Fibroblast of skin of left quadriceps (primary cell): ENCODE data around the gene PAX2.

Source experiments
- DNase-seq, 2 experiments: peaks; one replicate each; pipeline ENCODE4 v3.0.0-alpha.2; 2013; ENCODE audit warnings: low read depth in 2 of 2

PAX2 gene

DNA sequence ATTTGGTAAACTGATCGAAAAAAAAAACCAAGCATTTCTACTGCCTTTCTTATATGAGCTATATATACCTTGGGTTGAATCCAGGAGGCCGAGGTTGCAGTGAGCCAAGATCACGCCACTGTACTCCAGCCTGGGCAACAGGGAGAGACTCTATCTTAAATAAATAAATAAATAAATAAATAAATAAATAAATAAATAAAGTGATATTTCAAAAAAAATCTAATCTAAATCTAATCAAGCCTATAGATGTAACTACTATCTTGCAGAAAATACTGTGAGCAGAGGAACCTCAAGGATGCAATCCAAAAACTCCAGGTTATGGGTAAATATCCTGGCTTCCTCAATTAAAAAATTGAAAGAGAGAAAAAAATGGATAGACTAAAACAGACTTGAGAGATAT is 96.1 kb downstream of the PAX2 start:
- DNase-seq = no peak

DNA sequence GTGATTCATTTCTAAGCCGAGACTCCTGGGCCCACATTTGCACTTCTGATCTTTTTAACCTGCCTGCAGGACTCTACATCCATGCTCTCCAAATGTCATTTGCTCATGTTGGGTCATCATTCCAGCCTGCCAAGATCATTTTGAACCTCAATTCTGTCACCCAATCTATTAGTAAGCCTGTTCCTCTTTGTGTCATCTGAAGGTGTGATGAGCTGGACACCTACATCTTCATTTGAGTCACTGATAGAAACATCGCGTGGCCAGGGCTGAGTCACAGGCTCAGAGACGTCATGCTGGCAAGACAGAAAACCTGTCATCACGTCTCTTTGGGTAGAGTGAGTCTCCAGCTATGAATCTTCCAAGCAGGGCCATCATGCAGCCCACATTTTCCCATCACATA is 102.1 kb downstream of the PAX2 start:
- no peak for DNase-seq

DNA sequence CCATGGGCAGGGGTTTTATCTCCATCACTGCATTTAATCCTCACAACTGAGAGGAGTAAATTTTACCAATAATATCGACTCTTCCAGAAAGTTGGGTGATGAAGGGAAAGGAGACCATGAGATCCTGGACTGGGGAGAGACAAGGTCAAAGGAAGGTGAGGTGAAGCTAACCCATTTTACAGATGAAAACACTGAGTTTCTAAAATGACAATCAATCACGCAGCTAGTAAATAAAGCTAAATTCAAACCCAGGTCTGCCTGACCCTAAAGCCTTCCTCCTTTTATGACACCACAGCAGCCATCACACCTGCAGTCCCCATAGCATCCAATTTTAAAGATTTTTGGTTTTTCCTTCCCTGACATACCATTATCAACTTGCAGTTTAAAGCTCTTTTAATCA is 103.4 kb downstream of the PAX2 start:
- no peak for DNase-seq

GRCh38 chr10:100858261-100858660 is 112.9 kb downstream of the PAX2 start:
- DNase-seq = no peak

- DNase-seq = no peak
These were observed 113.5 kb downstream of the PAX2 start for GRCh38 chr10:100858747-100859483.

DNA sequence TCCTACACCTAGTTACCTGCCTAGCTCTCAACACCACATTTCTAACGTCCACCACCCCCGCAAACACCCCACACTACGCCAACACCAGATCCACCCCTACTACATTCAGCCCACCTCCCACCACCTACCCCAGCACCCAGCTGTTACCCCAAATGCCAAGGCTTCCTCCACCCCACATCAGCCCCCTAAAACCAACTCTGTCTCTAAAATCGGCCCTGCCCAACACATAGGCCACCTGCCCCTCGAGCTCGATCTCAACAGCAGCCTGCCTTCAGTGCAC is 114.0 kb downstream of the PAX2 start:
- DNase-seq = no peak

DNA sequence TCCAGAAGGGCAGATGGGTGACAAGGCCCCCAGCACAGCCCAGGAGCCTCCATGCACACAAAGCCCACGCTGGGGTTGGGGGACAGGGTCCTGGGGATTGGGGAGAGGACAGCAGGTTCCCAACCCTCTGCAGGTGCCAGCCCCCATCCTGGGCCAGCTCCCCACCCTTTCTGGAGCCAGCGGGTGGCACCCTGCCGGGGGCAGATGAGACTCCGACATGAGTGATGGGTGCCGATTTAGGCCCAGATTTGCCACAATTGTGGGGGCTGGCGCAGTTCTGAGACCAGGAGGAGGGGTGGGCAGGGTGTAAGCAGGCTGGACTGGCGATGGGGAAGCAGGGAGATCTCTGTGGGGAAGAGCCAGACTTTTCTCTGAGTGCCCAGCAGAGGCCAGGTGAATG is 118.1 kb downstream of the PAX2 start:
- DNase-seq = no peak

DNA sequence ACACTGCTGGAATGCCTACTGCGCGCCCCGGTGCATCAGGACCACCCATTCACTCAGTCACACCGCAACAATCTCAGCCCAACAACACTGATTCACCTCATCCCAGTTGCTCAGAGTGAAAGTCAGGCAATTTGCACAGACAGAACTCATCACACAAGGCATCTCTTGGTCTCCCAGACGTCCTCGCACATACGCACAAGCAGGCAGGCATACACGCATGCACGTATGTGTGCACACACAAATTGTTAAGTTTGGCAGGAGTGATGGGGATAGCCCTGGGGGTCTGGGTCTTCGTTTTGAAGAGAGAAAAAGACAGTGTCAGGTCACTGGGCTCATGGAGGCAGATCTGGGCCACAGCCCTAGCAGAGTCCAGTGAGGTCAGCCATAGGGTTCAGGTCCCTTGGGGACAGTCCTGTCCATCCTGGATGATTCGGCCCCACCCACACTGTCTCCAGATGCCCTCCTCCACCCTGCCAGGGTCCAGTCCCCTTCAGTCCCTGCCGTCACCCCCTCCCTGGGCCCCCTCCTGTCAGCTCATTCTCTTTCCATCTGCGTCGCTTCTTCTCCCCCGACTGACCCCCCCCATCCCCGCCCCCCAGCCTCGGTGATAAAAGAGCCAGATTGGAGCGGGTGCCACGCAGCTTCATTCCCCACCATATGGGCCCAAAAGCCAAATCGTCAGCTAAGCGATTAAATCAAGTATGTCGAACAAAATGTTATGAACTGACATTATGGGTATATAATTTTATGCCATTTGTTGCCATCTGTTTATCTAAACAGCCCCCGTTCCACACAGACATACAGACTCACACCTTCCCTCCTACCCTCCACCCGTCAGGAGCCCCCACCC is 118.9 kb downstream of the PAX2 start:
- no peak for DNase-seq

GRCh38 chr10:100864978-100865377 is 119.6 kb downstream of the PAX2 start:
- DNase-seq = no peak

GRCh38 chr10:100866010-100866409 is 120.6 kb downstream of the PAX2 start:
- DNase-seq = no peak

GRCh38 chr10:100866575-100867098 is 121.3 kb downstream of the PAX2 start:
- DNase-seq = no peak

- DNase-seq = no peak
These were observed 122.0 kb downstream of the PAX2 start for GRCh38 chr10:100867261-100867963.

- no peak for DNase-seq
These were observed 123.0 kb downstream of the PAX2 start for GRCh38 chr10:100868382-100868781.

DNA sequence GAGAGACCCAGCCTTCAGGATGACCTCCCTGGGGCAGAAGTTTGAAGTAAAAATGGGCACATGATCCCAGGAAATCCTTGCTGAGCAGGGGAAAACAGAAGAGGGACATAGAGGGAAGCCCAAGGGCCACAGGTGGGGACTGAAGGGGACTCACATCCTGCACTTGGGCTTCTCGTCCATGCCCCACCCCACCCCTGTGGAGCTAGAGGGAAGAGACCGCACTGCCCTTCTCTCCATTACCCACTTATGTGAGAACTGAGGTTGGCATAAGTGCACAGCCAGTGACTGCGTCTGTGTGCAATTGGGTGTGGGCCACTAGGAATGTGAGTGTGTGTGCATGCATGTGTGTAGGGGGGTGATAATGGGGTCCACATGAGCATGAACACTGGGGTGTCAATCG is 124.0 kb downstream of the PAX2 start:
- DNase-seq = no peak

- peak; percentile 15 to 16 for DNase-seq
These were observed 126.8 kb downstream of the PAX2 start for GRCh38 chr10:100872034-100872791.

DNA sequence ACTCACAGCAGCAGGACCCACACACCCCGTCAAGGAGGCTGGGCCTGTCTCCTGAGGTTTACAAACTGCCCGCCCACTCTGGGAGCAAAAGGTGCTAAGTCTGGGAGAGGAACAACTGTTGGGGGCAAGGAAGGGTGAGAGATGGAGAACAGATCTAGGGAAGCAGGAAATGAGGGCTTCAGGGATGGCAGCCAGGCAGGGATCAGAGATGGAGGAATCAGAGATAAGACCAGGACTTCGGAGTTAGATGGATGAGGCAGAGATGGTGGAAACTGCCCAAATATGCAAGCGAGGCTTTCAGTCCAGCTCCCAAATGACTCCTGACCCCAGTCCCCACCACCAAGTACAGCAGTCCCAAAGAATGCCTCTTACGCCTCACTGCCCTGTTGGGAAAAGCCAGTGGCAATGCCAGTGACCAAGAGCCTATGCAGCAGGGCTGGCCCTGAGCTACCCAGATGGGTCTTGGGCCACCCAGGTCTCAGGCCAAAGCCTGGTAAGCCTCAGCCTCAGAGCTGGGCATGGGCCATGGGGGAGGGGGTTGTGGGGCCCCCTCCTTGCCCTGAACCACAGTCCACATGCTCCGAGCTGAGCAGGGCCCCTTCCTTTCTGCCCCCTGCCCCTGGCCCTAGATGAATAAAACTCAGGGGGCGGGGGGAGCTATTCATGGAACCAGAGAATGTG is 127.9 kb downstream of the PAX2 start:
- no peak for DNase-seq

DNA sequence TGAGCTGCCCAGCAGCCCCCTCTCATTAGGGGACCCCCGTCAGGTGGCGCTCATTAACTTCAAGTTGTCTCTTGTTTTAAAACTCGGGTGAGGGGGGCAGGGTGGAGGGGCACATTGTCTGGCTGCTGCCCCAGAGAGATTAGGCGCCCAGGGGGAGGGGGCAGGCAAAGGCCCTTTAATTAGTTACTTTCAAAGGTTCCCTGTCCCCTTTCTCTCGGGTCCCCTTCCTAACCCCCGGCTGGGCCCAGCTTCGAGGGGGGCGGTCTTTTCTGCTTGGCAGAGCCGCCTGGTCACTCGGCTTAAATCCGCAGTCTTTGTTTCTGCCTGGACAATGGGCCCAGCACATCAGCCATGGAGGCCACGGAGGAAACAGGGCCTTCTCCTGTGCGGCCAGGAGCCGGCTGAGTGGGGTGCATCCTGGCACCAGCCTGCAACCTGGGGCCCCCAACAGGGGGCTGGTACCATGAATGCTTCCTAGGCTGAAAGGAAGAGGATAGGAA is 128.5 kb downstream of the PAX2 start:
- DNase-seq = no peak

DNA sequence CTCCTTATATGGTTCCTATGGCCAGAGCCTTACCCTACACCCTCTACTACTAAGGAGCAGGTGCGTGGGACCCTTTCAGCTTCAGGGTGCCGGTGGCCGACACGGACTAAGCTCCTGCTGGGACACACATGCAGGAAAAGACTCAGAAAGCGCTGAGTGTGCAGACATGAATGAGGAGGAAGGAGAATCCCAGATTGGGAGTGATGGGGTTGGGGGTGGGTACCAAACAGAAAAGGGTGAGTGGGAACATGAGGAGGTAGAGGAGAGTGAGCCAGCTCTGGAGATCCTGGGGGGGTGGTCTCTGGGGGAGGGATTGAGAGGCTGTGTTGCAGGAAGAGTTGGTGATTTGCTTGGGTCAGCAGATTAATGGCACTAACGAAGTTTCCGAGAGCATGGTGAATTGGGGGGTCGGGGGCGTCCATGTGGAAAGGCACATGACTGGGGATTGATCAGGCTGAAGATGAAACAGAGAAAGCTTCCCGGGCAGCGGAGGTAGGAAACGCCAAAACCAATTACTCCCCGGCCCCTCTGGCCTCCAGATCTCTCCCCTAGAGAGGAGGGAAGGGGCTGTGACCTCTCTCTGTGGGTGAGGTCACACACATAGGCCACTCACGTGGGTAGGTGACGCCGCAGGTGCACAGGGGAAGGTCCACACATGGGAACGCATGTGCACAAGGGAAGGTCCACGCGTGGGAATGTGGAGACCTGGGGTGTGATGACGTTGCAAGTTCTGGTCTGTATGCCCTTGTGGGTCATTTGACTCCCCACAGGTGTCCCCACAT is 129.5 kb downstream of the PAX2 start:
- DNase-seq = no peak

GRCh38 chr10:100875484-100876166 is 130.2 kb downstream of the PAX2 start:
- DNase-seq = no peak
